Pancreas (tissue), 10 donors: ENCODE measurements around the gene VENTX. TPM values are rescaled to one million over a fixed set of nuclear protein-coding genes. Genes with fewer than 3 reads are reported as not detected.
A peak's percentile ranks its signal among the peaks of the same experiment; 100 is the strongest.

ENCODE experiments used
- ATAC-seq, 4 donors: fragments of 200-7000 bp; cut with Tn5 transposase; one replicate each; pipeline versions ENCODE4 v1.8.0 to v1.9.1; 2020; ENCODE audit warnings: mild to moderate bottlenecking in 4 of 4, moderate library complexity in 4 of 4
- DNase-seq, 6 donors: peaks; one replicate each; pipeline ENCODE4 v3.0.0-alpha.2; 2020
- FAIRE-seq: peaks from 2 replicates; lab custom pipeline; 2012; peaks lifted over from hg19 to GRCh38; lab: Jason Lieb, UNC
- H3K27ac ChIP-seq, 4 donors: fragments of 200-600 bp; sonication (generic); 1 replicate in 3 of 4; 2 replicates in 1 of 4; pipeline versions ENCODE4 v1.5.0 to v1.8.0; 2020
- H3K27me3 ChIP-seq, 4 donors: fragments of 200-600 bp; one replicate each; pipeline ENCODE4 v1.8.0; 2021
- H3K36me3 ChIP-seq, 3 donors: fragments of 200-600 bp; sonication (generic) in 1 of 3; one replicate each; pipeline versions ENCODE4 v1.5.0 to v1.8.0; 2020 to 2021
- H3K4me1 ChIP-seq, 3 donors: fragments of 200-600 bp; one replicate each; pipeline ENCODE4 v1.8.0; 2021
- H3K4me3 ChIP-seq, 4 donors: fragments of 200-600 bp; sonication (generic) in 2 of 4; one replicate each; pipeline versions ENCODE4 v1.5.0 to v1.8.0; 2020 to 2021
- H3K9me3 ChIP-seq, 4 donors: fragments of 200-600 bp; one replicate each; pipeline ENCODE4 v1.8.0; 2021
- CTCF ChIP-seq, 4 donors: fragments of 200-600 bp; sonication (generic) in 3 of 4; IDR thresholded peaks; one replicate each; pipeline versions ENCODE4 v1.5.0 to v1.8.0; 2021; ENCODE audit warnings: antibody characterized with exemption in 4 of 4
- whole genome bisulfite sequencing, 2 donors: extraction: QIAGEN DNeasy Blood & Tissue Kit; methylation state at CpG; one replicate each; pipeline ENCODE4 v1.1.7; 2013; 5-methylcytosine and 5-hydroxymethylcytosine counted together
- intact Hi-C, 3 donors: fragments of 100-400 bp; cut with DNase I; formaldehyde crosslinking; loops; one replicate each; pipeline versions ENCODE4 v1.11.1 to v1.14.2; 2022
- polyA plus RNA-seq, 2 donors: library from polyadenylated mRNA; stranded (reverse); fragments of 200-250 nt; gene quantifications; one replicate each; pipeline ENCODE4 v1.2.3, GENCODE V29; 2013
- total RNA-seq, 6 donors: library from RNA; stranded (reverse); fragmentation: NEBNext Ultra II Directional in 4 of 6; extraction: Animal tissue kit (Norgen Biotek cat#: 25700) in 4 of 6; gene quantifications; one replicate each; pipeline versions ENCODE4 v1.2.1 to v1.2.4, GENCODE V29; 2021 to 2023
- donor health status: healthy with polysubstance abuse.
- donor health status: DM: no; HTN: no; CAD: no; lungs with moderate emphysema.
- donor health status: DM: no; HTN: no; CAD: no.
- donor health status: control.
- donor health status: control.
- donor health status: Bipolar disorder and iron deficiency.
- donor health status: DM: yes; HTN: yes; CAD: no.
- donor health status: DM: no; HTN: no; CAD: no.
- donor health status: DM: no; HTN: no; CAD: no.
- donor health status: DM: yes; HTN: yes; CAD: no.

The VENTX gene
- total and polyA plus RNA-seq, 8 donors, result 0.09 to 1.3 (median 0.46) TPM

GRCh38 chr10:133190225-133190624 lies 47.4 kb upstream of the VENTX start:
- Histone ChIP-seq H3K9me3 (no peaks in the 10 kb centered on the region), H3K27me3 (peaks cover 0 to 3% (median 0%) of the 10 kb centered on the region in 4 donors), H3K4me3 (no peak overlapping the region), H3K27ac (no peak overlapping the region), H3K36me3 (no peaks in the 10 kb centered on the region), H3K4me1 (no peaks in the 10 kb centered on the region)
- TF ChIP-seq CTCF (IDR thresholded peaks at IDR 0.05), result no peak
- DNase-seq, result no peak
- no peak for ATAC-seq
- intact Hi-C loops, result no loop called here
- 84 to 87% methylated on average over 10 of the region's 10 CpGs for WGBS, 2 donors
- FAIRE-seq, result no peak

- DNase-seq (no peak), ATAC-seq (no peak), FAIRE-seq (no peak)
- intact Hi-C loops, result no loop called here
- no peak overlapping the region for H3K4me3 ChIP-seq
- TF ChIP-seq CTCF (IDR thresholded peaks at IDR 0.05), result no peak
- H3K4me1 ChIP-seq, result no peaks in the 10 kb centered on the region
- 72 to 80% methylated on average over 4 of the region's 4 CpGs for WGBS, 2 donors
- H3K9me3 ChIP-seq, result no peaks in the 10 kb centered on the region
- H3K36me3 ChIP-seq, result no peaks in the 10 kb centered on the region
- H3K27ac ChIP-seq, result no peak overlapping the region
- H3K27me3 ChIP-seq, result peaks cover 0 to 3% (median 0%) of the 10 kb centered on the region in 4 donors
These were observed 46.0 kb upstream of the VENTX start for GRCh38 chr10:133191651-133192050.

GRCh38 chr10:133194151-133194550 lies 43.5 kb upstream of the VENTX start:
- no peak for TF ChIP-seq CTCF (IDR thresholded peaks at IDR 0.05)
- Histone ChIP-seq H3K36me3 (no peaks in the 10 kb centered on the region), H3K4me3 (no peak overlapping the region), H3K27ac (no peak overlapping the region), H3K9me3 (no peaks in the 10 kb centered on the region), H3K4me1 (no peaks in the 10 kb centered on the region), H3K27me3 (no peaks in the 10 kb centered on the region)
- ATAC-seq (no peak), FAIRE-seq (no peak), DNase-seq (no peak)
- intact Hi-C loops, result no loop called here
- WGBS, 2 donors, result 59 to 70% methylated on average over 4 of the region's 4 CpGs

- no peaks in the 10 kb centered on the region for H3K27me3 ChIP-seq
- no peaks in the 10 kb centered on the region for H3K4me1 ChIP-seq
- H3K36me3 ChIP-seq, result no peaks in the 10 kb centered on the region
- TF ChIP-seq CTCF (IDR thresholded peaks at IDR 0.05), result no peak
- no peaks in the 10 kb centered on the region for H3K9me3 ChIP-seq
- 71 to 81% methylated on average over 19 of the region's 19 CpGs for WGBS, 2 donors
- H3K27ac ChIP-seq, result no peak overlapping the region
- intact Hi-C loops, result no loop called here
- FAIRE-seq (no peak), ATAC-seq (no peak), DNase-seq (no peak)
- no peak overlapping the region for H3K4me3 ChIP-seq
These were observed 42.6 kb upstream of the VENTX start for GRCh38 chr10:133195096-133195495.

GRCh38 chr10:133195611-133196010 lies 42.0 kb upstream of the VENTX start:
- 82 to 92% methylated on average over 22 to 23 of the region's 23 CpGs for WGBS, 2 donors

More at GRCh38 chr10:133195611-133196010, 42.0 kb upstream of the VENTX start:
- H3K9me3 ChIP-seq, result no peaks in the 10 kb centered on the region
- ATAC-seq, result no peak
- H3K4me3 ChIP-seq, result no peak overlapping the region
- peak in 1 of 6 donors; percentile 63 for DNase-seq
- no peak overlapping the region for H3K27ac ChIP-seq
- TF ChIP-seq CTCF (IDR thresholded peaks at IDR 0.05), result no peak
- H3K36me3 ChIP-seq, result no peaks in the 10 kb centered on the region
- no peaks in the 10 kb centered on the region for H3K27me3 ChIP-seq
- intact Hi-C loops, result no loop called here
- FAIRE-seq, result no peak
- H3K4me1 ChIP-seq, result no peaks in the 10 kb centered on the region
